ENCODE measurements around the gene DBNL. TPM values are rescaled to one million over a fixed set of nuclear protein-coding genes. Genes with fewer than 3 reads are reported as not detected.

The DBNL gene
- total RNA-seq, 2 experiments from 2014 or later, result 175 to 176 TPM

DNA sequence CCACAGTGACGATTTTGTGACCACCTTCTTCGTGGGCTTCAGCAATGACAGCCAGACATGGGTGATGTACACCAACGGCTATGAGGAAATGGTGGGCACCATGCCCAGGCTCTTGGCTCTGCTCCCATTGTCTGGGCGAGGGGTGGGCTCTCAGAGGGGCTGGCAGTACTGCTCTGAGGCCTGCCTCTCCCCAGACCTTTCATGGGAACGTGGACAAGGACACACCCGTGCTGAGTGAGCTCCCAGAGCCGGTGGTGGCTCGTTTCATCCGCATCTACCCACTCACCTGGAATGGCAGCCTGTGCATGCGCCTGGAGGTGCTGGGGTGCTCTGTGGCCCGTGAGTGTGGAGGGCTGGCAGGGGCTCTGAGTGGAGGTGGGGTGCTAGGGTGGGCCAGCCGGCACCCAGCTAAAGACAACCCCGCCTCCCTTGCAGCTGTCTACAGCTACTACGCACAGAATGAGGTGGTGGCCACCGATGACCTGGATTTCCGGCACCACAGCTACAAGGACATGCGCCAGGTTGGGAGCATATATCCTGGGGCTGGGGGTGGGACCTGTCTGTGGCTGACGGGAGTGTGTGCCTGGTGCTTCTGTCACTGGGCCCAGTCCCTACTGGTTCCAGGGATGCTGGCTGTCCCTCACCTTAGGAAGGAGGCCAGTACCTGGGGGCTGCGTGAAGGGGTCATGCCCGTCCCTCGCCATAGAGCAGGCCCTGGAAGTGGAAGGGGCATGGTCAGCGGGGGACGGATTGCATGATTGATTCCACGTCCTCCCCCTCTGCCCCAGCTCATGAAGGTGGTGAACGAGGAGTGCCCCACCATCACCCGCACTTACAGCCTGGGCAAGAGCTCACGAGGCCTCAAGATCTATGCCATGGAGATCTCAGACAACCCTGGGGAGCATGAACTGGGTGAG is 66.5 kb downstream of the DBNL start:
- CTCF ChIA-PET, result no interaction called here
- Mint-ChIP-seq H3K27ac (no peak overlapping the region), H3K27me3 (peaks cover 4% of the 10 kb centered on the region), H3K9me3 (no peaks in the 10 kb centered on the region), H3K4me1 (no peaks in the 10 kb centered on the region), H3K36me3 (ENCODE audit: low read depth) (peaks cover 7% of the 10 kb centered on the region), H3K4me3 (no peak overlapping the region)
- DNase-seq, result no peak
- POLR2A ChIA-PET, result interaction anchor here (0.6 to 1.3 kb wide), 3 partner anchors 12 to 66 kb away, joined by 3 to 4 read pairs (median 3); partner anchors contain the start of genes DBNL and POLD2

Other genes starting within 250 kb of the DBNL start
- 10 to 100 TPM; 74.6 to 76.5 TPM for gene MRPS24, start 175.2 kb upstream of the DBNL start, total RNA-seq
- gene URGCP, start 138.1 kb upstream of the DBNL start, total RNA-seq, result 10 to 100 TPM; 19.8 to 20.1 TPM
- 1 to 10 TPM; 5.3 to 6.8 TPM for gene UBE2D4, start 118.3 kb upstream of the DBNL start, total RNA-seq
- not detected for gene SPDYE1, start 46.8 kb upstream of the DBNL start, total RNA-seq
- gene PGAM2, start 20.9 kb downstream of the DBNL start, total RNA-seq, result under 1 TPM in 1 of 2 experiments, not detected in 1; 0.43 TPM
- gene POLM, start 37.8 kb downstream of the DBNL start, total RNA-seq, result 10 to 100 TPM; 29.4 to 30.7 TPM
- gene AEBP1, start 59.6 kb downstream of the DBNL start, total RNA-seq, result under 1 TPM; 0.30 to 0.38 TPM
- gene POLD2, start 78.8 kb downstream of the DBNL start, total RNA-seq, result 10 to 100 TPM; 82.3 to 84.6 TPM
- not detected for gene MYL7, start 96.6 kb downstream of the DBNL start, total RNA-seq
- not detected for gene GCK, start 144.7 kb downstream of the DBNL start, total RNA-seq
- 10 to 100 TPM; 59.1 to 60.9 TPM for gene YKT6, start 156.3 kb downstream of the DBNL start, total RNA-seq